Gastrocnemius medialis (tissue), 4 donors: ENCODE results near the gene RERE. TPM values are rescaled to one million over a fixed set of nuclear protein-coding genes. Genes with fewer than 3 reads are reported as not detected.

Experiments used
- ATAC-seq, 2 donors: fragments of 150-250 bp; one replicate each; pipeline ENCODE4 v1.9.1; 2016
- DNase-seq, 2 donors: peaks; one replicate each; pipeline ENCODE4 v3.0.0-alpha.2; 2019
- H3K27ac ChIP-seq, 4 donors: fragments of 200-600 bp; sonication (generic); 1 replicate in 1 of 4; 2 replicates in 3 of 4; pipeline ENCODE4 v1.5.1; 2016 to 2018; ENCODE audit warnings: mild to moderate bottlenecking in 2 of 4, moderate library complexity in 1 of 4
- H3K27me3 ChIP-seq, 3 donors: fragments of 200-600 bp; sonication (generic) in 2 of 3; 1 replicate in 1 of 3; 2 replicates in 2 of 3; pipeline versions ENCODE4 v1.5.1 to v1.6.0; 2016 to 2019; ENCODE audit warnings: mild to moderate bottlenecking in 1 of 3, moderate library complexity in 1 of 3
- H3K36me3 ChIP-seq, 2 donors: fragments of 200-600 bp; sonication (generic) in 1 of 2; one replicate each; pipeline ENCODE4 v1.5.1; 2017 to 2018
- H3K4me1 ChIP-seq, 2 donors: fragments of 200-600 bp; sonication (generic) in 1 of 2; one replicate each; pipeline ENCODE4 v1.5.1; 2016 to 2017; ENCODE audit warnings: mild to moderate bottlenecking in 2 of 2
- H3K4me3 ChIP-seq, 4 donors: fragments of 200-600 bp; sonication (generic) in 3 of 4; 1 replicate in 1 of 4; 2 replicates in 3 of 4; pipeline ENCODE4 v1.5.1; 2016 to 2019; ENCODE audit warnings: mild to moderate bottlenecking in 2 of 4
- H3K9me3 ChIP-seq, 3 donors: fragments of 200-600 bp; sonication (generic) in 2 of 3; 1 replicate in 1 of 3; 2 replicates in 2 of 3; pipeline ENCODE4 v1.5.1; 2016 to 2019
- CTCF ChIP-seq, 5 experiments: fragments of 450-650 bp in 3 of 5; fragments of 200-600 bp in 2 of 5; sonication (generic) in 2 of 5; IDR thresholded peaks in 4 of 5; conservative IDR thresholded peaks in 1 of 5; 1 replicate in 4 of 5; 2 replicates in 1 of 5; pipeline ENCODE4 v1.5.1; 2016 to 2019; ENCODE audit warnings: antibody characterized with exemption in 5 of 5, mild to moderate bottlenecking in 3 of 5, moderate library complexity in 3 of 5
- POLR2A ChIP-seq, 2 donors: fragments of 450-650 bp; IDR thresholded peaks; one replicate each; pipeline ENCODE4 v1.6.1; 2017; ENCODE audit warnings: antibody characterized with exemption in 2 of 2, mild to moderate bottlenecking in 2 of 2, moderate library complexity in 2 of 2
- in situ Hi-C, 4 donors: fragments of 200-750 bp; cut with MboI; loops; one replicate each; pipeline versions ENCODE4 v1.15.0 to v1.8.0; 2017; ENCODE audit warnings: low sequenced_read_pairs in 4 of 4
- intact Hi-C: fragments of 100-400 bp; cut with DNase I; formaldehyde crosslinking; loops from one replicate; pipeline ENCODE4 v1.15.1; 2023; ENCODE audit warnings: low total_unique reads
- total RNA-seq, 4 donors: library from RNA; depleted of rRNA; stranded (reverse); fragments of >200 nt; gene quantifications; one replicate each; pipeline versions ENCODE4 v1.1.0 to v1.2.3, GENCODE V29; 2016

The RERE gene
- total RNA-seq, 4 donors from 2014 or later, result 60.8 to 106 (median 102) TPM

GRCh38 chr1:8364528-8365442 lies 452.7 kb downstream of the RERE start:
- no peak overlapping the region for H3K4me3 ChIP-seq
- intact Hi-C loops, result no loop called here
- peak; percentile 19 to 23 for ATAC-seq

GRCh38 chr1:8363767-8364301 lies 453.6 kb downstream of the RERE start:
- TF ChIP-seq POLR2A (IDR thresholded peaks at IDR 0.05), result no peak
- no peak for TF ChIP-seq CTCF (IDR thresholded peaks at IDR 0.05 in 4 of 5, conservative IDR thresholded peaks at IDR 0.05 in 1 of 5)
- Histone ChIP-seq H3K4me3 (no peak overlapping the region), H3K9me3 (no peaks in the 10 kb centered on the region), H3K27me3 (no peaks in the 10 kb centered on the region), H3K27ac (peak overlapping the region; percentile 90 to 95 (median 93)), H3K36me3 (peaks cover 3 to 62% of the 10 kb centered on the region in 2 donors), H3K4me1 (peaks cover 62 to 65% of the 10 kb centered on the region in 2 donors)
- intact Hi-C loops, result no loop called here
- ATAC-seq (no peak), DNase-seq (no peak)
- in situ Hi-C loops, result no loop called here

More at GRCh38 chr1:8364528-8365442, 452.7 kb downstream of the RERE start:
- peak overlapping the region; percentile 90 to 95 (median 93) for H3K27ac ChIP-seq
- in situ Hi-C loops, result no loop called here
- H3K36me3 ChIP-seq, result peaks cover 3 to 53% of the 10 kb centered on the region in 2 donors
- TF ChIP-seq CTCF (IDR thresholded peaks at IDR 0.05 in 4 of 5, conservative IDR thresholded peaks at IDR 0.05 in 1 of 5) (no peak), POLR2A (IDR thresholded peaks at IDR 0.05) (no peak)
- H3K9me3 ChIP-seq, result no peaks in the 10 kb centered on the region
- H3K27me3 ChIP-seq, result no peaks in the 10 kb centered on the region
- DNase-seq, result peak; percentile 62 to 67
- peaks cover 71 to 74% of the 10 kb centered on the region in 2 donors for H3K4me1 ChIP-seq

GRCh38 chr1:8363186-8363766 lies 454.2 kb downstream of the RERE start:
- H3K4me1 ChIP-seq, result peaks cover 56 to 61% of the 10 kb centered on the region in 2 donors
- H3K9me3 ChIP-seq, result no peaks in the 10 kb centered on the region
- peaks cover 4 to 68% of the 10 kb centered on the region in 2 donors for H3K36me3 ChIP-seq
- no peak for DNase-seq
- no peaks in the 10 kb centered on the region for H3K27me3 ChIP-seq
- in situ Hi-C loops, result no loop called here
- peak overlapping the region; percentile 90 to 95 (median 93) for H3K27ac ChIP-seq
- intact Hi-C loops, result no loop called here
- no peak overlapping the region for H3K4me3 ChIP-seq
- no peak for ATAC-seq
- no peak for TF ChIP-seq CTCF (IDR thresholded peaks at IDR 0.05 in 4 of 5, conservative IDR thresholded peaks at IDR 0.05 in 1 of 5)
- no peak for TF ChIP-seq POLR2A (IDR thresholded peaks at IDR 0.05)

GRCh38 chr1:8362701-8363101 lies 454.7 kb downstream of the RERE start:
- no peak for TF ChIP-seq POLR2A (IDR thresholded peaks at IDR 0.05)
- Histone ChIP-seq H3K4me3 (no peak overlapping the region), H3K9me3 (no peaks in the 10 kb centered on the region), H3K36me3 (peaks cover 10 to 73% of the 10 kb centered on the region in 2 donors), H3K4me1 (peaks cover 50 to 61% of the 10 kb centered on the region in 2 donors), H3K27me3 (no peaks in the 10 kb centered on the region), H3K27ac (peak overlapping the region; percentile 90 to 95 (median 93))
- no peak for DNase-seq
- intact Hi-C loops (no loop called here), in situ Hi-C loops (no loop called here)
- peak in 1 of 2 donors; percentile 23 for ATAC-seq
